HG03060 (cell line): Measurements from ENCODE around the gene BAK1.
A peak's percentile ranks its signal among the peaks of the same experiment; 100 is the strongest.

Source experiments
- ATAC-seq: cut with Tn5 transposase; IDR thresholded peaks from one replicate; pipeline ENCODE4 v1.9.1; 2021; ENCODE audit warnings: low read depth, moderate number of reproducible peaks; ENCODE audit not compliant: unreplicated experiment

Gene BAK1

DNA sequence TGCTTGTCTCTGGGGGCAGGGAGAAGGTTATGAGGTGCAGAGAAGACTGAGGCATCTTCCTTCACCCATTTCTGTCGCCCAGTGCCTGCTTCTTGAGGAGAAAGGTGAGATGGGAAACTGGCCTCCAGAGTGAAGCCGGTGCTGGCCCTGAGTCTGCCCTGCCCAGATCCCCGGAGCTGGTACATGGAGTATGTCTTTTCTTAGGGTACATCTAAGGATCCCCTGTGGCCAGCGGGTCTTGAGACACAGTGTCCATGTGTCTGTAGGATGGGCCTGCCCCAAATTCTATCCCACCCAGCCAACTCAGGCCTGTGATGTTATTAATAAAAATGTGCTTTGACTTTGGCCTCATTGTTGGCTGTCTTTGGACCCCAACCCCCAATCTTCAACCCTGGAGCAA lies 8.8 kb upstream of the BAK1 start:
- ATAC-seq, result no peak

DNA sequence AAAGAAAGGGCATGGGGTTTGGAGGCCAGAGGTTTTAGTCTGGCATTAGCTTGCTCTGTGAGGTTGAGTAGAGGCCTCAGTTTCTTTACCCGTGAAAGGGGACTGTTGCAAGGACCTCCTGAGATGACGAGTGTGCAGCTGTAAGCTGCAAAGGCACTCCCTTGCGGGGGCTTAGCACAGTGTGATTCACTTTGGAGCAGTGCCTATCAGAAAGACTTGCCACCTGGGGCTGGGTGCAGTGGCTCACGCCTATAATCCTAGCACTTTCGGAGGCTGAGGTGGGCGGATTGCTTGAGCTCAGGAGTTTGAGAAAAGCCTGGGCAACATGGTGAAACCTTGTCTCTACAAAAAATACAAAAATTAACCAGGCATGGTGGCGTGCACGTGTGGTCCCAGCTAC lies 7.5 kb upstream of the BAK1 start:
- ATAC-seq, result no peak

DNA sequence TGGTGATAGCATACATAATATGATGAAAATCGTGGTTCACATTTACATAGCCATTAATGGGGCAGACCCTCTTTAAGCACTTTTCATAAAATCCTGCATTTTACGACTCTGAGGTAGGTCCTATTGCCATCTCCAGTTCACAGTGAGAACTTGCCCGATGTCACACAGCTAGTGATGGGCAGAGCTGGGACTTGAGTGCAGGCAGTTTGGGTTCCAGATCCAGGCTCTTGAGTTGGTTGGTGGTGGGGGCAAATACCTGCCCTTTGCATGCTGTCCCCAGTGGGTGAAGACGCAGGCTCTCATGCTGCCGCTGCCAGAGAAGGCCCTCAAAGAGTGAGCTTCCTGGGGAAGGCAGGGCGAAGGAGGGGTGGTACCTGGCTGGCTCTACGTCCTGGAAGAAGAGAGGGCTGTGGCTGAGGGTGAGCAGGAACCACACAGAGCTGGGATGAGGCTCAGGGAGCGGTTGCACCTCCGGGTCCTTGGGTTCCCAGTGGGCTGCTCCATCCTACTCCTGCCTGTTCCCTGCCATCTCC lies 6.1 kb upstream of the BAK1 start:
- no peak for ATAC-seq

DNA sequence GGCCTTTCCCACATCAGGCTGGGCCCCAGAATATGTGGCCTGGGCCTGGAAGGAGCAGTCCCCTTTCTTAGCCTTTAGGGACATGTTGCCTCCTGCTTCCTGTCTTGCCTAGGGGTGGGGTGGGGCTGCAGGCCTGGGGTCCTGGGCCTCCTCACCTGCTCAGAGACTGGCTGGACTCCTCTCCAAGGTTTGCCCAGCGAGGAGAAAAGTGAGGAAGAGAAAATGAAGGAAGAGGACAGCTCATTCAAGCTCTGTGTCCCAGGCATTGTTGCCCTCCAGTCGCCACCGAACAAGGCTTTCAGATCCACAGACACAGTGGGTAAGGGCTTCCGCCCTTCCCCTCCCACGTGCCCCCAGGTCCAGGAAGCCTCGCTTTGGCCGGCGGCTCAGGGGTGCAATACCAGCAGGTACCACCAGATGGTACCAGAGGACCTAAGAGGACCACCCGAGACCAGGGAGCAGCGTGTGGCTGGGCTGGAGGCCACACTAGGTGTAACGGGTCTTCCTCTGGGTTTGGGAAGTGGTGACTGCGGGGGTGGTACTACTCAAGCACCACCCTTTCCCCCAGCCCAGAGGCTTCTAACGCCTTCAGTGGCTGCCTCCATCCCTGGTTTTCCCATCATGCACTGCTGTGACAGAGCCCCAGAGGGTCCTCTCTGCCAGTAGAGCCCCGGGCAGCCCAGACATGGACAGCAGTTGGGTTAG lies 5.5 kb upstream of the BAK1 start:
- ATAC-seq, result no peak

DNA sequence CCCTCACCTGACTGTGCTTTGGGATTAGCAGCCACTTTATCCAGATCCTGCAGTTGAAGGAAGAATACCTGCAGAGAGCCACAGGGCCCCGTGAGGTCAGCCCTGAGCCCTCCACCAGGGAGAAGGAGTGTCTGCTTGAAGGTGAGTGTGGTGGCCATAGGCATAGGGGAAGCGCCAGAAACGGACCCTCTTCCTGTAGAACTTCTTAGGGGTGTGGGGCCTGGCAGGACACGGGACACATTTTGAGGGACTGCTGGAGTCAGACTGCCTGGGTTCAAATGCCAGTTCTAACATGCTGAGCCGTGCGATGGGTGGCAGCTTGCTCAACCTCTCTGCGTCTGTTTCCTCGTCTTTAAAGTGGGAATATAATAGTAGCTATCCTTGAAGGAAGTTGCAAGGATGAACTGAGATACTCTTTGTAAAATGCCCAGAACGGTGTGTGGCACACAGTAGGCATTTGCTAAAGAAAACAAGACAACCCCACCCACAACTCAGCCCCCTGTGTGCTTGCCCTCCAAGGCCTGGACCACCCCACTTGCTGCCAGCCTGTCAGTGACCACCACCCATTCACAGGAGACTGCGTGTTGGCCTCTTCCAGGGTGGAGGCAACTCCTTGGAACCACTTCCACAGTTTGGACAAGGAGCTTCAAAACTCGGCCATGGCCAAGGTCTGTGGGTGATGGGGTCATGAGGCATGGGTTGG lies 4.8 kb upstream of the BAK1 start:
- no peak for ATAC-seq

DNA sequence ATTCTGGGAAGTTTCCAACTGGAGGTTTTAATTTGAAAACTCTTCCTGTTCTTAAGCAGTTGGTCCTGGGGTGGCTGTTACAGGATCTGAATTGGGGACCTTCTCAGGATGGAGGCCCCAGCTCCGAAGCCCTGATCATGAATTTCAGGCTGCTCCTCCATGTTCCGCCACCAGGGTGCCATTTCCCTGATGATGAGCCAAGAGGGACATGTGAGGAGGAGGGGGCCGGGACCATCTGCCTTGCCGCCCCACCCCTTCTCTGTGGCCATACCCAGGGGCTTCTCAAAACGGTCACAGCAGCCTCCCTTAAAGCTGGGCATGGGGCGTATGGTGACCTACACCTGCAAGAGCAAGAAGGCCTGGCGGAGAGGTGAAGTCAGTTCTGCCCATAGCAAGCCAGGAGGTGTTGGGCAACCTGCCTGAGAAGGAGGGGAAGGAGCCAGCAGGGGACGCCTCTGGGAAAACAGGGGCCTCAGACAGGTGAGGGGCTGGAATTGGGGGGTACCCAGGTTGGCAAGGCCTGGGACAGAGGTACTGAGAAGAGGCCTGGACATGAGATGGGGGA lies 3.6 kb upstream of the BAK1 start:
- ATAC-seq, result no peak

DNA sequence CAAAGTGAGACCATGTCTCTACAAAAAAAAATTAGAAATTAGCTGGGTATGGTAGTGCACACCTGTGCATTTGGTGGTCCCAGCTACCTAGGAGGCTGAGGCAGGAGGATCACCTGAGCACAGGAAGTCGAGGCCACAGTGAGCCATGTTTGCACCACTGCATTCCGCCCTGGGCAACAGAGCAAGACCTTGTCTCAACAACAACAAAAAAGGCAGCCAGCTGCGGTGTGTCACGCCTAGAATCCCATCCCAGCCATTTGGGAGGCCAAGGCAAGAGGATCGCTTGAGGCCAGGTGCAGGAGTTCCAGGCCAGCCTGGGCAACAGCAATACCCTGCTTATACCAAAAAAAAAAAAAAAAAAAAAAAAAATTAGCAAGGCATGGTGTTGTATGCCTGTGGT lies 1.1 kb upstream of the BAK1 start:
- ATAC-seq, result no peak

DNA sequence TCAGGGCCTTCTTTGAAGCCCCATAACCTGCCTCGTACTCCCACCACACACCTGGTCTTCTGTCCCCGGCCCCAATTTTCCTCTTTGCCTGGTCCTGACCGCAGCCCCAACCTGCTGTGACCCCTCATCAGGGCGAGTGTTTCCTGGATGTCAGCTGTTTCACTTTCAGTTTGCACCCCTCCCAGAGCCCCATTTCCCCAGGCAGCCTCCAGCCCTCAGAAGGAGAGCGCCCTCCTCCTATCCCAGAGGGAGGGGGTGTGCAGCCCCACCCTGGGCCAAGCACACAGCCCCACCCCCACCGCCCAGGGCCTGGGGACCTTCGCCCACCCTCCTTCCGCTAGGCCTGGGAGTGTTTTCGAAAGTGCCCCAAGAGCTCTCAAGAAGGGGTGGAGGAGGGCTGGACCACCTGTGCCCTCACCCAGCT lies 1.5 kb downstream of the BAK1 start:
- no peak for ATAC-seq

DNA sequence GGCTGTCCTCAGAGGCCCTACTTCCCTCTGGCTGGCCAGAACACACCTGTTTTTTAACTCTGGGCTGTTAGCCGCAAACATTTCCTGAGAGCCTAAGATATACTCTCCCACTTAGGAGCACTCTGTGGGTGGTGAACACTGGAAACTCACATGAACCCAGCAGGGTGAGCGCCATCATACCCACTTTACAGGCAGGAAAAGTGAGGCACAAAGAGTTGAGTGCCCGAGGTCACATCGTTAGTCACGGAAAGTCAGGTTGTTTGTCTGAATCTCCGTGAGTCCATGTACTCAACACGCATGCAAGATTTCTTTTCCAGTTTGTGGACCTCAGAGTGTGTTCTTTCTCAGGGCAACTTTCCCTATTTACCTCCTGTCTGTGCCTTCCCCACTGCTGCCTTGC lies 1.9 kb downstream of the BAK1 start:
- ATAC-seq, result no peak

DNA sequence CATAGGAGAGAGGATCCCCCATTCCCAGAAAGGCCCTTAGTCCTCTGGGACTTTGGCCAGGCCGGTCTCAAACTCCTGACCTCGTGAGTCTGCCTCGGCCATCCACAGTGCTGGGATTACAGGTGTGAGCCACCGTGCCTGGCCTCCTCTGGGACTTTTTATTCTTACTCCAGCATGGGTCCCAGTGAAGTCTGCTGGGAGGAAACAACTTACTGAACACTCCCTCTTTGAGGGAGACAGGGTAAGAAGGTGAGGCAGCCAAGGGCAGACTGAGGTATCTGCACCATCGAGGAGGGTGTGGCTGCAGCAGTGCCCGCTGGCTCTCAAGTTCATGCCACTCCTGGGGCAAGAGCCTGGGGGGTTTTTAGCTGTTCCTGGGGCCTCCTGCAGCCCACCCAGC lies 2.4 kb downstream of the BAK1 start:
- no peak for ATAC-seq

DNA sequence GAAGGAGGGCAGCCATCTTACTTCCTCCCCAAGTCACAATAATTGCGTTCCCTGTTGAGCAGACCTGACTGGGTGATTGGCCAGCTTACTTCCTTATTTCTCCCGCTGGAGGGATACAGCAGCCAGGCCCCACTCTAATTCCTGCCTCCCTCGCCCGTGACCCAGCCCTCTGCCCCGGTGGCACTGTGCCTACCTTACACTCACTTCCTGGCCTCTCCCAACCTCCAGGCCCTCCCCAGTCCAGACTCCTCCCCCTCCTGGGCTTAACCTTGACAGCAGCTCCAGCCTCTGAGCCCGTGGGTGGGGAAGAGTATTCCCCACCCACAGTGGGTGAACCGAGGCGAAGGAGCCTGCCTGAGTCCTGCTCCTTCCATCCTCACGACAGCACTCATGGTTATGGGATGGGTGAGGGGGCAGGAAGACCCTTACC lies 3.0 kb downstream of the BAK1 start:
- ATAC-seq, result no peak

DNA sequence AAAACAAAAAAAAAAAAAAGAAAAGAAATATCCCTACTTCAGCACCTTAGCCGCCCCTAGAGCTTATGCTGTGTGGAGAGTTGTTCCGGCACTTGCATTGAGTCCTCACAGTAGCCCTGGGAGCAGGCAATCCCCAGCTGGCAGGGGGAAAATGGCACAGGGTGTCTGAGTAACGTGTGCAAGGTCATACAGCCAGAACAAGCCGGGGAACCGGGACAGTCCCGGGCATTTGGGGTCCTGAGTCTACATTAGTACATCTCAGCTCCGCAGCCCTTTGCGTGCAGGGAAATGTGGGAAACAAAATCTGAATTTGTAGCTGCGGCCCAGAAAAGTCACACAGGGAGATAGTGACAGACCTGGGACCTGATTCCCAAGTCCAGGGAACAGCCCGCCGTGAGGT lies 3.4 kb downstream of the BAK1 start:
- no peak for ATAC-seq

DNA sequence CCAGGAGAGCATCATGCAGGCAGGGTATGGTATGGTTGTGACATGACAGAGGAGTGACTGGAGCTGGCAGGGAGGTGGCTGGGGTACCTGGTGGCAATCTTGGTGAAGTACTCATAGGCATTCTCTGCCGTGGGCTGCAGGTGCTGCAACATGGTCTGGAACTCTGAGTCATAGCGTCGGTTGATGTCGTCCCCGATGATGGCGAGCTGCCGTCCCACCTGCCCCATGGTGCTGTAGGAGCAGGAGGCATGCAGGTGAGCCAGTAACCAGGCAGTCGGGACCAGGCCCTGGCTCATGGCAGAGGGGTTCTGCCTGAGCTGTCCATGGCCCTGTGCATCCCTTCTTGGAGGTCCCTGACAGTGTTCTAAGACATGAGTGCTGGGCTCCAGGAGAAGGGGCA lies 4.9 kb downstream of the BAK1 start:
- ATAC-seq, result no peak

DNA sequence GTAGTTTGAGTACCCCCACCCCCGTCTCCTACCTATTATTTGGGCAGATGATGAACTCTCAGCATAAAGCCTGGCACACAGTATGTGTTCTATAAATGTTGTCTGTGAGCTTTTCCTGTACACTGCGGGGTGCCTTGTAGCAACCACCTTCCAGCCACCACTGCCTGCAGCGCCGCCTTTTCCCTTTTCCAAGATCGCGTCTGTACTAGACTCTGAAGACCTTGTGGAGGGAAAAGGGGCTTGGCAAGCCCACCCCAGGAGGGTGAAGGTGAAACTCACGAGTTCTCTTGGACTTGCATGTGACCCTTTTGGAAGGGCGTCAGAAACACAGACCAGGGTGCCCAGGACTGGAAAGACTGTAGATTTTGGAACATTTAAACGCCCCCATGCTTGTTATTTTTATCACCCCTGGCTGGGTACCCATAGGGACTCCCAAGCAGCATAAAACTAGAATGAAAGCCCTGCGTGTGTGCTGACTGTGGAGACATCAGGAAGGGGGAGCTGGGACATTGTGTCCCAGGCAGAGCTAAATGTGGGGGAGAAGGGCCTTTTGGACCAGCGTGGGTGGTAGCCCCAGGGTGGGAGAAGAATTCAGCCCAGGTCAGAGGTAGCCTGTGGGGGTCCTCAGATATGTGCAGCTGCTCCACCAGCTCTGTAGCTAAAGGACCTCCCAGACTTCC lies 8.3 kb downstream of the BAK1 start:
- ATAC-seq, result no peak

DNA sequence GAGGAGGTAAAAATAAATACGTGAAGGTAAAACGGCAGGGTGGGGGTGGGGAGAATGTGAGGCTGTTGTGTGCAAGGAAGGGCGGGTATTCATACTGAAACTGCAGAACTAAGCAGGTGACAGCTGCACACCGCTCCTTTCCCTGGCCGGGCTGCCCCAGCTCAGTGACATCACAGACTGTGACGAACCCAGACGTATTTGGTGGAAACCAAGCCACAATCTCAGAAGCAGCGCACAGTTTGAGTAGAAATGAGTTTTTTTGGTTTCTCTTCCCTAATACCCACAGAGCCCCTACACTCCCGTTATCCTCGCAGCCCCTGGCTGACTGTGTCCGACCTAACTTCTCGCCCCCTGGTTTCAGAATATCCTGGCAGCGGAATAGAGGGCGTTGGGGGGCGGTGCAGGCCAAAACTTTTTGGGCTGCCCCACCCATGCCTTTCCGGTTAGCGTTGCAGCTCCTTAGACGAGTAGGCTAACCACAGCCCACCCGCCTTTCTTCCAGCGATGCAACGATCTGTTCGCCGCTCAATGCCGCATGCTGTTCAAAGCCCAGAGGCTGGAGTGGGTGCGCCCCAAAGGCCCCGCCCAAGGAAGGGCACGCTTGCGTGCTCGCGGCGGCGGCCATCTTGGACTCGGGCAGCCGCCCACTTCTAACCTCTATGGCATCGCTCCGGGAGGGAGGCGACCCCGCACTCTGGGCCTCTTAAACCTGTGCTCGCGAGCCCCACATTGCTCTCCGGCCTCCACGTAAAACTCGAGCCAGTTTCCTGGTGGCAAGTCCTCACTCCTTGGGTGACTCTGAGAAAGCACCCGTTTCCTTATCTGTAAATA lies 9.1 kb downstream of the BAK1 start:
- peak; percentile 54 for ATAC-seq

DNA sequence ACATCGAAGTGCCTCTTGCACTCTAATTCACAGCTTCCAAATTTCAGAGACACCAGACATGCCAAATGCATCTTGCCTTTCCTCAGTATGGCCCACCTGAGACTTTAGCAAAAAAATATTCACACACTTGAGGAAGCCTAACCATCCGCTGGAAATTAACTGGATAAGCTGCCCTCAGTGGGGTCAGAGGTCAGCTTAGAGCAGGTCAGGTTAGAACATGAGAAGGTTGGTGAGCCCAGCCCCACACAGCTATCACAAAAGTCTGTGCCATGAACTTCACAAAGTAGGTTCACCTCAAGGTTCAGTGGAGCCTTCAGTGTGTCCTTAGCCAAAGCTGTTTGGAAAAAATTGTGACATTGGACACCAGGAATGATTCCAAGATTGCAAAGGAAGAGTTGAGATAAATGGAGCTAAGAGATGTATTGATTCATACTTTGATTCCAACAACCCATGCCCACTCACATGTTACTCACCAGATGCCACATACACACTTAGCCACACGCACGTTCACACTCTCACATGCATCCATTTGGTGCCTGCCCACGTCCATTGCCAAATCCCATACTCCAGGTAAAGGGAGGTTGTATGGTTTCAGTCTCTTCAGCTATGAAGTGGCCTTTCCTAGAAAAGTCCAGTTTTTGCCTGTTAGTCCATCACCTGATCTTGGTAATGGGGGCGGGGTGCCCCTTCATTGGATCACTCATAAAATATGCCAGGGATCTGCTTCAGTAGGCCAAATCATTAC lies 11.1 kb downstream of the BAK1 start:
- ATAC-seq, result no peak

DNA sequence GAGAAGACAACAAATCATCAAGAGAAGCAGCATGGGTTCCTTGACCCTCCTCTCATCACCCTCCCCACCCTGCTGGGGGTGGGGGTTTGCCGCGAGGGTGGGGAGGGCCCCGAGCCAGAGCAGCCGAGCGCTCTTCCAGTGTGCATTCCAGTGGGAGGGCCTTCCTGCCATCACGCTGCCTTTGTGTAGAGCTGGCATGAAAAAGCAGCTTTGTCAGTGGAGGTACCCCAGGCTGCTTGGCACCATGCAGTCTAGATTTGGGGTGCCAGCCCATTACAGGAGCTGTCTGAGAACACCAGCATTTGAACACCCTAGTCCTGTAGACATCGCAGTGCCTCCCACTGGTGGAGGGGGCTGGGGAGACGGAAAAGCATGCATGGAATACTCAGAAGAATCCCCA lies 12.2 kb downstream of the BAK1 start:
- ATAC-seq, result no peak

DNA sequence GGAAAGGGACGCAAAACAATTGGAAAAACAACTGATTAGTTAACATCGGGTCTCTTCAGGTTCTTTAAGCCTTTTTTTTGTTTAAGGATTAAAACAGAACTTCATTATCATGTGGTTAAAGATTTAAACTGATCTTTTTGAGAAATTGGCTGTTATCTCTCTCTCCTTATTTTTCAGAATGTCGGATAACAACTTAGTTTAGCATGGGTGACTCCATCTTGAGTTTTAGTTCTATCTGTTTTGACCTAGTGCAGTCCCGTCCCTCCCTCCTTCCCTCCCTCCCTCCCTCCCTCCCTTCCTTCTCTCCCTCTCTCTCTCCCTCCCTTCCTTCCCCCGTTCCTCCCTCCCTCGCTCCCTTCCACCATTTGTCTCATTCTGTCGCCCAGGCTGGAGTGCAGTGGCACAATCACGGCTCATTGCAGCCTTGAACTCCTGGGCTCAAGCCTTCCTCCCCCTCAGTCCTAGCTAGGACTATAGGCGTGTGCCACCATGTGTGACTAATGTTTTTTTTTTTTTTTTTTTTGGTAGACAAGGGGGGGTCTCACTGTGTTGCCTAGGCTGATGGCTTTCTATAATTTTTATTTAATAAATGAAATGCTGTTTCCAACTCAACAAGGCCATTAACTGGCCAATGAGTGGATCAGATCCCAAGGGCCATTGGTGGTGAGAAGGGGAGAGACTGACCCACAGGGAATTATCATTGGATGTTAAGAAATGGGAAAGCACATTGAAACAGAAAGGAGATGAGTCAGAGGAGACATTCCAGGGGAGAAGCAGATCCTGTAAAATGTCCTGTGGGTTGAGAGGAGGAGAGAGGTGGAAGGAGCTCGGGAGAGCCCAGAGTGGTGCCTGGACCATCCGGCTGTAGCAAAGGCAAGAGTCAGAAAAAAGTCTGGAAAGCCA lies 13.6 kb downstream of the BAK1 start:
- ATAC-seq, result no peak

DNA sequence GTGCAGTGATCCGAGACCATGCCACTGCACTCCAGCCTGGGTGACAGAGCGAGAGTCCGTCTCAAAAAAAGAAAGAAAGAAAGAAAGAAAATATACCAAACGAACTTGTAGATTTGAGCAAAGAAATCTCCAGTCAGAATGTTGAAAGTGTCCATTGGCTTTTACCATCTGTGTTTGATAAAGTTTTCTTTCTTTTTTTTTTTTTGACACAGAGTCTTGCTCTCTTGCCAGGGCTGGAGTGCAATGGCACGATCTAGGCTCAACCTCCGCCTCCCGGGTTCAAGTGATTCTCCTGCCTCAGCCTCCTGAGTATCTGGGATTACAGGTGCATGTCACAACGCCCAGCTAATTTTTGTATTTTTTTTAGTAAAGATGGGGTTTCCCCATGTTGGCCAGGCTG lies 21.3 kb downstream of the BAK1 start:
- ATAC-seq, result no peak
